Measurements from ENCODE around the gene RIMBP2.

GRCh38 chr12:130372936-130373335, 343.2 kb downstream of the RIMBP2 start:
- TF ChIP-seq MYC (IDR thresholded peaks at IDR 0.05; ENCODE audit: low read depth, low read length) (no peak), CTCF (IDR thresholded peaks at IDR 0.05; ENCODE audit: low read depth, low read length) (no peak)
